Lung (tissue), 12 donors: ENCODE results near the gene CEP57L1. TPM values are rescaled to one million over a fixed set of nuclear protein-coding genes. Genes with fewer than 3 reads are reported as not detected.
"Not testable (repeated sequence)": the region's sequence is repeated elsewhere in the genome, so short reads cannot be mapped to it uniquely, and the experiment has no call there.

ENCODE experiments used
- ATAC-seq: fragments of 200-7000 bp; cut with Tn5 transposase; one replicate; pipeline ENCODE4 v1.9.1; 2020; ENCODE audit warnings: moderate number of reproducible peaks; ENCODE audit not compliant: insufficient read depth, low FRiP score
- DNase-seq, 3 donors: peaks; one replicate each; pipeline ENCODE4 v3.0.0-alpha.2; 2013 to 2017
- H3K27ac ChIP-seq, 2 donors: one replicate each; pipeline ENCODE4 v1.5.1; 2013; ENCODE audit warnings: mild to moderate bottlenecking in 2 of 2, moderate library complexity in 2 of 2, control low read depth in 1 of 2, inconsistent platforms in 1 of 2, low read depth in 1 of 2, low read length in 1 of 2
- H3K27me3 ChIP-seq, 3 donors: one replicate each; pipeline ENCODE4 v1.5.1; 2013; ENCODE audit warnings: low read length in 2 of 3; ENCODE audit not compliant: control insufficient read depth in 3 of 3, insufficient read depth in 3 of 3
- H3K36me3 ChIP-seq, 4 donors: one replicate each; pipeline ENCODE4 v1.5.1; 2013; ENCODE audit warnings: low read length in 4 of 4, mild to moderate bottlenecking in 1 of 4, moderate library complexity in 1 of 4; ENCODE audit not compliant: control insufficient read depth in 4 of 4, insufficient read depth in 4 of 4
- H3K4me1 ChIP-seq, 5 donors: one replicate each; pipeline ENCODE4 v1.5.1; 2013; ENCODE audit warnings: low read length in 5 of 5, mild to moderate bottlenecking in 2 of 5, moderate library complexity in 1 of 5; ENCODE audit not compliant: control insufficient read depth in 5 of 5, insufficient read depth in 5 of 5
- H3K4me3 ChIP-seq: one replicate; pipeline ENCODE4 v1.5.1; 2013; ENCODE audit warnings: mild to moderate bottlenecking, control low read depth, moderate library complexity
- H3K9ac ChIP-seq, 2 donors: one replicate each; pipeline ENCODE4 v1.5.1; 2013; ENCODE audit warnings: low read length in 2 of 2, control low read depth in 1 of 2; ENCODE audit not compliant: insufficient read depth in 1 of 2
- H3K9me3 ChIP-seq, 4 donors: one replicate each; pipeline ENCODE4 v1.5.1; 2013; ENCODE audit warnings: low read length in 3 of 4, mild to moderate bottlenecking in 1 of 4, moderate library complexity in 1 of 4; ENCODE audit not compliant: control insufficient read depth in 4 of 4, insufficient read depth in 3 of 4
- CTCF ChIP-seq: IDR thresholded peaks from 2 replicates; pipeline ENCODE4 v1.5.1; 2012; ENCODE audit warnings: mild to moderate bottlenecking; ENCODE audit errors: control extremely low read depth, extremely low read depth
- WGBS, 2 donors: extraction: QIAGEN DNeasy Blood & Tissue Kit; methylation state at CpG; one replicate each; pipeline ENCODE4 v1.1.7; 2013; 5-methylcytosine and 5-hydroxymethylcytosine counted together
- polyA plus RNA-seq, 2 donors: library from polyadenylated mRNA; stranded (reverse); fragments of 200-250 nt; gene quantifications; one replicate each; pipeline ENCODE4 v1.2.1, GENCODE V29; 2013
- total RNA-seq, 2 donors: library from RNA; depleted of rRNA in 1 of 2; stranded (reverse); fragments of >200 nt in 1 of 2; gene quantifications; one replicate each; pipeline ENCODE4 v1.2.1, GENCODE V29; 2014 to 2021
- donor health status: control.
- donor health status: control.
- donor health status: Bipolar disorder and iron deficiency.
- donor health status: healthy.
- donor health status: DM: yes; HTN: yes; CAD: no.

CEP57L1 gene
- total and polyA plus RNA-seq, 4 donors, result 4.8 to 44.3 (median 8.2) TPM

- no peak for ATAC-seq
- no peak for DNase-seq
- Histone ChIP-seq H3K27ac (no peak overlapping the region), H3K9me3 (no peaks in the 10 kb centered on the region), H3K4me1 (no peaks in the 10 kb centered on the region), H3K4me3 (no peak overlapping the region), H3K27me3 (no peaks in the 10 kb centered on the region), H3K36me3 (peaks cover 0 to 9% (median under 1%) of the 10 kb centered on the region in 4 donors), H3K9ac (no peak overlapping the region)
- no peak for TF ChIP-seq CTCF
Measured at GRCh38 chr6:109103942-109104341, 8.6 kb downstream of the CEP57L1 start.

- no peak overlapping the region for H3K9ac ChIP-seq
- no peak overlapping the region for H3K27ac ChIP-seq
- no peak for TF ChIP-seq CTCF
- ATAC-seq (no peak), DNase-seq (no peak)
- no peak overlapping the region for H3K4me3 ChIP-seq
- H3K27me3 ChIP-seq, result no peaks in the 10 kb centered on the region
- H3K36me3 ChIP-seq, result peaks cover 0 to 9% (median under 1%) of the 10 kb centered on the region in 4 donors
- 93 to 97% methylated on average over 3 of the region's 3 CpGs for WGBS, 2 donors
- no peaks in the 10 kb centered on the region for H3K9me3 ChIP-seq
- no peaks in the 10 kb centered on the region for H3K4me1 ChIP-seq
Measured at GRCh38 chr6:109104512-109104911, 9.2 kb downstream of the CEP57L1 start.

GRCh38 chr6:109105681-109106080 lies 10.4 kb downstream of the CEP57L1 start:
- Histone ChIP-seq H3K36me3 (peaks cover 0 to 8% (median under 1%) of the 10 kb centered on the region in 4 donors), H3K4me1 (no peaks in the 10 kb centered on the region), H3K9ac (no peak overlapping the region), H3K9me3 (no peaks in the 10 kb centered on the region), H3K27me3 (no peaks in the 10 kb centered on the region), H3K27ac (no peak overlapping the region), H3K4me3 (no peak overlapping the region)
- 88 to 93% methylated on average over 5 of the region's 5 CpGs for WGBS, 2 donors
- TF ChIP-seq CTCF, result no peak
- ATAC-seq (no peak), DNase-seq (no peak)

- not testable (repeated sequence) for H3K27me3 ChIP-seq
- WGBS, 2 donors, result 88 to 93% methylated on average over 8 of the region's 8 CpGs
Measured at GRCh38 chr6:109109663-109110062, 14.4 kb downstream of the CEP57L1 start.

GRCh38 chr6:109112663-109113062 lies 17.4 kb downstream of the CEP57L1 start:
- H3K4me1 ChIP-seq, DNase-seq, H3K9me3 ChIP-seq, H3K27ac ChIP-seq, H3K4me3 ChIP-seq, H3K36me3 ChIP-seq, H3K27me3 ChIP-seq, ATAC-seq, H3K9ac ChIP-seq: not testable (repeated sequence)
- 87 to 91% methylated on average over 3 of the region's 3 CpGs for WGBS, 2 donors

More at GRCh38 chr6:109109663-109110062, 14.4 kb downstream of the CEP57L1 start:
- not testable (repeated sequence) for DNase-seq, H3K4me1 ChIP-seq, H3K9ac ChIP-seq, H3K4me3 ChIP-seq, H3K27ac ChIP-seq, H3K36me3 ChIP-seq, H3K9me3 ChIP-seq, ATAC-seq
